HG03280 (cell line): ENCODE data around the gene TIAL1.
"Not testable (repeated sequence)": the region's sequence is repeated elsewhere in the genome, so short reads cannot be mapped to it uniquely, and the experiment has no call there.

Experiments used
- ATAC-seq: cut with Tn5 transposase; IDR thresholded peaks from one replicate; pipeline ENCODE4 v1.9.1; 2021; ENCODE audit warnings: mild to moderate bottlenecking, moderate library complexity; ENCODE audit not compliant: unreplicated experiment

Gene TIAL1

GRCh38 chr10:119596537-119597404, at the start of gene TIAL1:
Gene TIAL1, minus strand, starts transcription at chr10:119596964. Its CDS starts 499 bp downstream, at chr10:119596465.
- ATAC-seq, result peak; percentile 82

GRCh38 chr10:119644994-119645393, 48.2 kb upstream of the TIAL1 start:
- no peak for ATAC-seq

GRCh38 chr10:119644205-119644814, 47.5 kb upstream of the TIAL1 start:
- no peak for ATAC-seq

GRCh38 chr10:119643306-119644204, 46.8 kb upstream of the TIAL1 start:
- ATAC-seq, result no peak

GRCh38 chr10:119642556-119643111, 45.9 kb upstream of the TIAL1 start:
- ATAC-seq, result no peak

- no peak for ATAC-seq
Observed at GRCh38 chr10:119640875-119641526, 44.2 kb upstream of the TIAL1 start.

- ATAC-seq, result no peak
Observed at GRCh38 chr10:119640384-119640783, 43.6 kb upstream of the TIAL1 start.

- ATAC-seq, result no peak
Observed at GRCh38 chr10:119638982-119639381, 42.2 kb upstream of the TIAL1 start.

GRCh38 chr10:119637631-119638030, 40.9 kb upstream of the TIAL1 start:
- no peak for ATAC-seq

- ATAC-seq, result no peak
Observed at GRCh38 chr10:119634219-119634544, 37.4 kb upstream of the TIAL1 start.

GRCh38 chr10:119633538-119634218, 36.9 kb upstream of the TIAL1 start:
- ATAC-seq, result no peak

- no peak for ATAC-seq
Observed at GRCh38 chr10:119630300-119630699, 33.5 kb upstream of the TIAL1 start.

GRCh38 chr10:119625570-119626280, 29.0 kb upstream of the TIAL1 start:
- ATAC-seq, result no peak

GRCh38 chr10:119621078-119621384, 24.3 kb upstream of the TIAL1 start:
- no peak for ATAC-seq

GRCh38 chr10:119620241-119621077, 23.7 kb upstream of the TIAL1 start:
- ATAC-seq, result no peak

- ATAC-seq, result not testable (repeated sequence)
Observed at GRCh38 chr10:119619811-119620210, 23.0 kb upstream of the TIAL1 start.

- no peak for ATAC-seq
Observed at GRCh38 chr10:119619215-119619614, 22.5 kb upstream of the TIAL1 start.

- ATAC-seq, result no peak
Observed at GRCh38 chr10:119616882-119617570, 20.3 kb upstream of the TIAL1 start.
